MM.1S (cell line): ENCODE results near the gene ST8SIA2.

Source experiments
- EZH2 ChIP-seq: fragments of 300-600 bp; sonication (generic); optimal IDR thresholded peaks from 2 replicates; pipeline ENCODE3; 2017; ENCODE audit warnings: low read depth, mild to moderate bottlenecking, antibody characterized with exemption, low read length, mixed read lengths
- TF ChIP-seq, protein P1 (sequence below): fragments of 300-600 bp; sonication (generic); IDR thresholded peaks from 2 replicates; pipeline ENCODE4 v1.5.1; 2016; ENCODE audit warnings: antibody characterized with exemption, low read length, mixed read lengths

- TF ChIP-seq, protein P1, sequence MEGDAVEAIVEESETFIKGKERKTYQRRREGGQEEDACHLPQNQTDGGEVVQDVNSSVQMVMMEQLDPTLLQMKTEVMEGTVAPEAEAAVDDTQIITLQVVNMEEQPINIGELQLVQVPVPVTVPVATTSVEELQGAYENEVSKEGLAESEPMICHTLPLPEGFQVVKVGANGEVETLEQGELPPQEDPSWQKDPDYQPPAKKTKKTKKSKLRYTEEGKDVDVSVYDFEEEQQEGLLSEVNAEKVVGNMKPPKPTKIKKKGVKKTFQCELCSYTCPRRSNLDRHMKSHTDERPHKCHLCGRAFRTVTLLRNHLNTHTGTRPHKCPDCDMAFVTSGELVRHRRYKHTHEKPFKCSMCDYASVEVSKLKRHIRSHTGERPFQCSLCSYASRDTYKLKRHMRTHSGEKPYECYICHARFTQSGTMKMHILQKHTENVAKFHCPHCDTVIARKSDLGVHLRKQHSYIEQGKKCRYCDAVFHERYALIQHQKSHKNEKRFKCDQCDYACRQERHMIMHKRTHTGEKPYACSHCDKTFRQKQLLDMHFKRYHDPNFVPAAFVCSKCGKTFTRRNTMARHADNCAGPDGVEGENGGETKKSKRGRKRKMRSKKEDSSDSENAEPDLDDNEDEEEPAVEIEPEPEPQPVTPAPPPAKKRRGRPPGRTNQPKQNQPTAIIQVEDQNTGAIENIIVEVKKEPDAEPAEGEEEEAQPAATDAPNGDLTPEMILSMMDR = no peak
- no peak for TF ChIP-seq EZH2
Observed at GRCh38 chr15:92421976-92422375, 28.3 kb downstream of the ST8SIA2 start.
